PFSK-1 (cell line): ENCODE measurements around the gene IKBKE.

Experiments used
- FOXP2 ChIP-seq: optimal IDR thresholded peaks from 2 replicates; pipeline ENCODE3; 2011; ENCODE audit warnings: borderline replicate concordance, control low read depth, inconsistent platforms; ENCODE audit not compliant: insufficient read depth; ENCODE audit errors: extremely low read length, extremely low read depth
- POLR2AphosphoS5 ChIP-seq: IDR thresholded peaks from 2 replicates; pipeline ENCODE4 v1.6.1; 2012; ENCODE audit warnings: low read depth, mild to moderate bottlenecking, control low read depth, low read length, moderate library complexity
- SIN3A ChIP-seq: IDR thresholded peaks from 2 replicates; pipeline ENCODE4 v1.6.1; 2012; ENCODE audit warnings: mild to moderate bottlenecking, low read length, moderate library complexity, borderline replicate concordance; ENCODE audit not compliant: insufficient read depth
- TAF1 ChIP-seq: IDR thresholded peaks from 2 replicates; pipeline ENCODE4 v1.6.1; 2012; ENCODE audit warnings: low read length, control low read depth, borderline replicate concordance; ENCODE audit not compliant: insufficient read depth
- TF ChIP-seq, protein P1 (sequence below), 2 experiments: IDR thresholded peaks; 2 replicates each; pipeline versions ENCODE4 v1.6.1 to v1.8.0; 2011 to 2012; ENCODE audit warnings: low read depth in 2 of 2, low read length in 2 of 2, control low read depth in 1 of 2, inconsistent platforms in 1 of 2, mild to moderate bottlenecking in 1 of 2, moderate library complexity in 1 of 2; ENCODE audit not compliant: insufficient read depth in 1 of 2

The IKBKE gene

DNA sequence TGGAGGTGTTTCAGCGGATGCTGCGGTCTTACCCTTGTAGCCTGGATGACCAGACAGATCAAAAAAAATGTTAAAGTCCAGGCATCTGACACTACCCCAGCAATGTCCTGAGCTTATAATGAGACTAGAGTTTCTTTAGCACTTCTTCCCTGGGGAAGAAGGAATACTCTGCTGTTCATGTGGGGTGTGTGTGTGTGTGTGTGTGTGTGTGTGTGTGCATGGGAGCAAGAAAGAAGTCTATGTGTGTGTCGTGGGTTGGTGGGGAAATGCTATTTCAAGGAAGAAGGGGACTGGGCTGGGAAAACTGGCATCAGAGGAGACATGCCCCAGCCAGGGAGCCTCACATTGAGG lies 34.1 kb downstream of the IKBKE start:
- TF ChIP-seq FOXP2: no peak
- no peak; the same call in 1 of the 2 replicates for TF ChIP-seq SIN3A
- no peak for TF ChIP-seq POLR2AphosphoS5
- TF ChIP-seq, protein P1, sequence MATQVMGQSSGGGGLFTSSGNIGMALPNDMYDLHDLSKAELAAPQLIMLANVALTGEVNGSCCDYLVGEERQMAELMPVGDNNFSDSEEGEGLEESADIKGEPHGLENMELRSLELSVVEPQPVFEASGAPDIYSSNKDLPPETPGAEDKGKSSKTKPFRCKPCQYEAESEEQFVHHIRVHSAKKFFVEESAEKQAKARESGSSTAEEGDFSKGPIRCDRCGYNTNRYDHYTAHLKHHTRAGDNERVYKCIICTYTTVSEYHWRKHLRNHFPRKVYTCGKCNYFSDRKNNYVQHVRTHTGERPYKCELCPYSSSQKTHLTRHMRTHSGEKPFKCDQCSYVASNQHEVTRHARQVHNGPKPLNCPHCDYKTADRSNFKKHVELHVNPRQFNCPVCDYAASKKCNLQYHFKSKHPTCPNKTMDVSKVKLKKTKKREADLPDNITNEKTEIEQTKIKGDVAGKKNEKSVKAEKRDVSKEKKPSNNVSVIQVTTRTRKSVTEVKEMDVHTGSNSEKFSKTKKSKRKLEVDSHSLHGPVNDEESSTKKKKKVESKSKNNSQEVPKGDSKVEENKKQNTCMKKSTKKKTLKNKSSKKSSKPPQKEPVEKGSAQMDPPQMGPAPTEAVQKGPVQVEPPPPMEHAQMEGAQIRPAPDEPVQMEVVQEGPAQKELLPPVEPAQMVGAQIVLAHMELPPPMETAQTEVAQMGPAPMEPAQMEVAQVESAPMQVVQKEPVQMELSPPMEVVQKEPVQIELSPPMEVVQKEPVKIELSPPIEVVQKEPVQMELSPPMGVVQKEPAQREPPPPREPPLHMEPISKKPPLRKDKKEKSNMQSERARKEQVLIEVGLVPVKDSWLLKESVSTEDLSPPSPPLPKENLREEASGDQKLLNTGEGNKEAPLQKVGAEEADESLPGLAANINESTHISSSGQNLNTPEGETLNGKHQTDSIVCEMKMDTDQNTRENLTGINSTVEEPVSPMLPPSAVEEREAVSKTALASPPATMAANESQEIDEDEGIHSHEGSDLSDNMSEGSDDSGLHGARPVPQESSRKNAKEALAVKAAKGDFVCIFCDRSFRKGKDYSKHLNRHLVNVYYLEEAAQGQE (IDR thresholded peaks at IDR 0.05; ENCODE audit: insufficient read depth in 1 of 2, low read depth in 2 of 2, low read length in 2 of 2): no peak
- no peak for TF ChIP-seq TAF1

DNA sequence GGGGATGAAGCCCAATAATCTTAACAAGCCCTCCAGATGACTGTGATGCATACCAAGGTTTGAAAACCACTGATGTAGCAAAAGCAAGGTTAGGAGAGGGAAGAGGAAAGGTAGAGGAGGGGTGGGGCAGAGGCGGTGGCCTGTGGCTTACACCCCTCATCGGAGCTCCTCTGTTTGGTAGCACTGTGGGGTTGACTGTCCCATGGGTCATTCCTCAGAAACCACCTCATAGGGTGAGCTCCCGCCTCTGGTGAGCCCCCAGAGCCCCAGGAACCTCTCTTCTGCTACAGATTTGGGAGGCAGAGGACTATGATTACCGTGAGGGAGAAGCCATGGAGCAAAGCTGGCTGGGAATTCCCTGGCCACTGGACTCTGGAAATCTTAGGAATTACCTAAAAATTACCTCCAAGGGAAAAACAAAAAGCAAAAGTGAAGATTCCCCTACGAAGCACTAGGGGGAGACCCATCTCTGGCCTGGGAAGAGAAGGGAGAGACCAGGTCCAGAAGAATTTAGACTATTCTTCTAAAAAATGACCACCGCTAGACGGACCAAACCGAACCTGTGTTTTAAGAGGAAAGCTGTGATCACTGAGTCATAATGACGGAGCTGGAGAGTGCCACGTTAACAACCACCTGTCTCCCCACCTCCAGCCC lies 35.6 kb downstream of the IKBKE start:
- TF ChIP-seq, protein P1 (IDR thresholded peaks at IDR 0.05; ENCODE audit: insufficient read depth in 1 of 2, low read depth in 2 of 2, low read length in 2 of 2): no peak
- no peak for TF ChIP-seq SIN3A
- TF ChIP-seq POLR2AphosphoS5: no peak
- no peak for TF ChIP-seq FOXP2
- TF ChIP-seq TAF1: no peak

DNA sequence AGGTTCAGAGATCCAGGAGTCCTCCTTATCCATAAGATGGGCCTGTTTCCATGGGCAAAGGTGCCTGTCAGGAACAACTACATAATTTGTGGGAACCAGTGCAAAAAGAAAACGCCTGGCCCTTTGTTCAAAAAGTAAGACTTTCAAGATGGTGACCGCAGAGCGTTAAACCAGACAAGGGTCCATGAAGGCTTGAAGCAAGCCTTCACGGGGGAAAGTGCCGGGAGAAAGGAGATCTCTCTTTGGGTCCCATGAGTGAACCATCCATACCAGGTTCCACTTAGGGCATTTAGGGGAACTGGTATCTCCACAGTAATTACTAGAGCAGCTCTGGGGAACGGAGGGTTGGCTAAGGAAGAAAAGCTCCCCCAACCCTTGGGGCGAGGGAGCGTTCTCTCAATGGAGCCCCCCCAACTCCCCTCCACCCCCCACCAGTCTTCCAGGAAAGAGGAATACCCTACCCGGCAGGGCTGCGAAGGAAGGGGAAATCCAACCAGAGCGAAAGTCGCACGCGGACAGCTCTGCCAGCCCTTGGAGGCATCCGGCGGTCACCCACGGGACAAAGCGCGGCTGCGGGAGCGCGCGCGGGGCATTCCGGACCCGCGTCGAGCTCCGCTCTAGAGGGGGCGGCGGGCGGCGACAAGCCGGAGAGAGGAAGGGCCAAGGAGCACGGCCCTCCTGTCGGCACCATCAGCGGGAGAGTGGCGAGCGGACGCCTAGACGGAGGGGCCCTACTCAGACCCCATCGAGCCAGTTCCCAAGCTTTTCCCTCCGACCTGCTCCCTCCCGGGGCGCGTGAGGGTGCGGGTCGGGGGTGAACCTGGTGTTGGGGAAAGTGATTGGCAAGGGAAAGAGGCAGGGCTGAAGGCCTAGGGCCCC lies 36.4 kb downstream of the IKBKE start:
- TF ChIP-seq SIN3A (no peak), TAF1 (no peak), POLR2AphosphoS5 (no peak), FOXP2 (no peak)
- TF ChIP-seq, protein P1 (IDR thresholded peaks at IDR 0.05; ENCODE audit: insufficient read depth in 1 of 2, low read depth in 2 of 2, low read length in 2 of 2): no peak

DNA sequence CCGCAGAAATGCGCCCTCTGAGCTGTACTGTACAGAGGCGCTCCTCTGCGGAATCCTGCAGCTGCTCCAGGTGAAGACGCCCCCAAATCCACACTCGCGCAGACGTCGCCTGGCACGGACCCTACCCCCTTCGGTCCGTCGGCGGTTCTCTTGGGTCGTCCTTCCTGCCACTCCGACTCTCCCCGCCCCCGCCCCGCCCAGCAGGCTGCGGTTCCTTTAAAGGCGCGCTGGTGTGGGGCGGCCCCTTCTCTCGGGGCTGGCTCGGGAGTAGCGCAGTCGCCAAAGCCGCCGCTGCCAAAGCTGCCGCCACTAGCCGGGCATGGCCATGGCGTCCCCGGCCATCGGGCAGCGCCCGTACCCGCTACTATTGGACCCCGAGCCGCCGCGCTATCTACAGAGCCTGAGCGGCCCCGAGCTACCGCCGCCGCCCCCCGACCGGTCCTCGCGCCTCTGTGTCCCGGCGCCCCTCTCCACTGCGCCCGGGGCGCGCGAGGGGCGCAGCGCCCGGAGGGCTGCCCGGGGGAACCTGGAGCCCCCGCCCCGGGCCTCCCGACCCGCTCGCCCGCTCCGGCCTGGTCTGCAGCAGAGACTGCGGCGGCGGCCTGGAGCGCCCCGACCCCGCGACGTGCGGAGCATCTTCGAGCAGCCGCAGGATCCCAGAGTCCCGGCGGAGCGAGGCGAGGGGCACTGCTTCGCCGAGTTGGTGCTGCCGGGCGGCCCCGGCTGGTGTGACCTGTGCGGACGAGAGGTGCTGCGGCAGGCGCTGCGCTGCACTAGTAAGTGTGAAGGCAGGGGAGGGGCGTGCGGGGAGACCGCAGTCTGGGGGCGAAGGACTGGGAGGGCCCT lies 37.2 kb downstream of the IKBKE start, which contains the start of gene RASSF5:
Gene RASSF5 (plus strand): TSS at position 248 of the 846 bp plus-strand sequence. CDS start 72 bp downstream, at position 320.
- no peak for TF ChIP-seq FOXP2
- TF ChIP-seq POLR2AphosphoS5: no peak
- no peak for TF ChIP-seq TAF1
- no peak for TF ChIP-seq SIN3A
- TF ChIP-seq, protein P1 (IDR thresholded peaks at IDR 0.05; ENCODE audit: insufficient read depth in 1 of 2, low read depth in 2 of 2, low read length in 2 of 2): no peak
